ENCODE data around the gene CEACAM6.

Gene CEACAM6

GRCh38 chr19:41801031-41801430 is 45.7 kb downstream of the CEACAM6 start:
- in situ Hi-C loops (cut with HindIII; ENCODE audit: low sequenced_read_pairs), result no loop called here
- DNase-seq (ENCODE audit: low read depth, low spot score), result no peak
- no peak for TF ChIP-seq CTCF (IDR thresholded peaks at IDR 0.05; ENCODE audit: low read depth, low read length)
- no peak overlapping the region for H3K4me3 ChIP-seq (ENCODE audit: low read depth, low read length)

- in situ Hi-C loops (cut with HindIII; ENCODE audit: low sequenced_read_pairs), result no loop called here
- H3K4me3 ChIP-seq (ENCODE audit: low read depth, low read length), result no peak overlapping the region
- TF ChIP-seq CTCF (IDR thresholded peaks at IDR 0.05; ENCODE audit: low read depth, low read length), result no peak
- no peak for DNase-seq (ENCODE audit: low read depth, low spot score)
These were observed 46.5 kb downstream of the CEACAM6 start for GRCh38 chr19:41801792-41802211.

GRCh38 chr19:41802770-41803169 is 47.4 kb downstream of the CEACAM6 start:
- DNase-seq (ENCODE audit: low read depth, low spot score), result no peak
- in situ Hi-C loops (cut with HindIII; ENCODE audit: low sequenced_read_pairs), result no loop called here
- H3K4me3 ChIP-seq (ENCODE audit: low read depth, low read length), result no peak overlapping the region
- TF ChIP-seq CTCF (IDR thresholded peaks at IDR 0.05; ENCODE audit: low read depth, low read length), result no peak

- in situ Hi-C loops (cut with HindIII; ENCODE audit: low sequenced_read_pairs), result no loop called here
- no peak for TF ChIP-seq CTCF (IDR thresholded peaks at IDR 0.05; ENCODE audit: low read depth, low read length)
- no peak overlapping the region for H3K4me3 ChIP-seq (ENCODE audit: low read depth, low read length)
- DNase-seq (ENCODE audit: low read depth, low spot score), result no peak
These were observed 49.0 kb downstream of the CEACAM6 start for GRCh38 chr19:41804336-41804735.

GRCh38 chr19:41807176-41807575 is 51.8 kb downstream of the CEACAM6 start:
- no peak overlapping the region for H3K4me3 ChIP-seq (ENCODE audit: low read depth, low read length)
- no peak for DNase-seq (ENCODE audit: low read depth, low spot score)
- TF ChIP-seq CTCF (IDR thresholded peaks at IDR 0.05; ENCODE audit: low read depth, low read length), result no peak
- in situ Hi-C loops (cut with HindIII; ENCODE audit: low sequenced_read_pairs), result no loop called here

- no peak for TF ChIP-seq CTCF (IDR thresholded peaks at IDR 0.05; ENCODE audit: low read depth, low read length)
- DNase-seq (ENCODE audit: low read depth, low spot score), result no peak
- in situ Hi-C loops (cut with HindIII; ENCODE audit: low sequenced_read_pairs), result no loop called here
- no peak overlapping the region for H3K4me3 ChIP-seq (ENCODE audit: low read depth, low read length)
These were observed 53.6 kb downstream of the CEACAM6 start for GRCh38 chr19:41808663-41809566.
